H9 (cell line): ENCODE data around the gene ZNF678. TPM values are rescaled to one million over a fixed set of nuclear protein-coding genes. Genes with fewer than 3 reads are reported as not detected.

ENCODE experiments used
- DNase-seq: peaks from one replicate; pipeline ENCODE4 v3.0.0-alpha.2; 2017
- H2AFZ ChIP-seq: one replicate; pipeline ENCODE4 v1.6.1; 2013; ENCODE audit warnings: mild to moderate bottlenecking, low read length, control low read depth, moderate library complexity
- H2AK5ac ChIP-seq: 2 replicates; pipeline ENCODE4 v1.6.1; 2013; ENCODE audit warnings: low read length, control low read depth, mixed read lengths; ENCODE audit not compliant: insufficient read length
- H2BK120ac ChIP-seq: one replicate; pipeline ENCODE4 v1.6.1; 2013; ENCODE audit warnings: low read depth, mild to moderate bottlenecking, low read length, control low read depth, inconsistent platforms; ENCODE audit not compliant: poor library complexity, severe bottlenecking
- H2BK12ac ChIP-seq: 2 replicates; pipeline ENCODE4 v1.6.1; 2013; ENCODE audit warnings: low read length, control low read depth, mixed read lengths, low read depth; ENCODE audit not compliant: insufficient read length
- H2BK15ac ChIP-seq: 2 replicates; pipeline ENCODE4 v1.6.1; 2013; ENCODE audit warnings: low read depth, low read length, control low read depth
- H2BK20ac ChIP-seq: one replicate; pipeline ENCODE4 v1.6.1; 2013; ENCODE audit warnings: low read depth, mild to moderate bottlenecking, low read length, control low read depth, inconsistent platforms; ENCODE audit not compliant: poor library complexity, severe bottlenecking
- H2BK5ac ChIP-seq: 2 replicates; pipeline ENCODE4 v1.6.1; 2013; ENCODE audit warnings: low read length, control low read depth, mixed read lengths; ENCODE audit not compliant: insufficient read length
- H3K14ac ChIP-seq: 2 replicates; pipeline ENCODE4 v1.6.1; 2013; ENCODE audit warnings: low read length, control low read depth; ENCODE audit not compliant: insufficient read depth
- H3K18ac ChIP-seq: 2 replicates; pipeline ENCODE4 v1.6.1; 2013; ENCODE audit warnings: low read depth, mild to moderate bottlenecking, mixed read lengths, low read length, control low read depth; ENCODE audit not compliant: insufficient read length
- H3K23ac ChIP-seq: 2 replicates; pipeline ENCODE4 v1.6.1; 2013; ENCODE audit warnings: low read length, control low read depth, mixed read lengths, low read depth; ENCODE audit not compliant: insufficient read length
- H3K23me2 ChIP-seq: 2 replicates; pipeline ENCODE4 v1.6.1; 2013; ENCODE audit warnings: low read depth, mild to moderate bottlenecking, mixed read lengths, low read length, control low read depth; ENCODE audit not compliant: insufficient read length, poor library complexity, severe bottlenecking
- H3K27ac ChIP-seq: 2 replicates; pipeline ENCODE4 v1.5.1; 2013; ENCODE audit warnings: low read length, control low read depth, mixed read lengths, low read depth; ENCODE audit not compliant: insufficient read length
- H3K27me3 ChIP-seq: 2 replicates; pipeline ENCODE4 v1.6.1; 2013; ENCODE audit warnings: low read length, control low read depth, inconsistent platforms; ENCODE audit not compliant: insufficient read depth
- H3K4ac ChIP-seq: 2 replicates; pipeline ENCODE4 v1.6.1; 2013; ENCODE audit warnings: low read depth, mild to moderate bottlenecking, control low read depth, inconsistent platforms, low read length, moderate library complexity
- H3K4me1 ChIP-seq: 2 replicates; pipeline ENCODE4 v1.6.1; 2013; ENCODE audit warnings: low read length, control low read depth, inconsistent platforms; ENCODE audit not compliant: insufficient read depth
- H3K4me2 ChIP-seq: 2 replicates; pipeline ENCODE4 v1.6.1; 2013; ENCODE audit warnings: low read length, control low read depth, mixed read lengths; ENCODE audit not compliant: insufficient read length, insufficient read depth
- H3K56ac ChIP-seq: 2 replicates; pipeline ENCODE4 v1.6.1; 2013; ENCODE audit warnings: low read depth, mild to moderate bottlenecking, mixed read lengths, low read length, control low read depth; ENCODE audit not compliant: insufficient read length
- H3K79me1 ChIP-seq: 2 replicates; pipeline ENCODE4 v1.6.1; 2013; ENCODE audit warnings: low read depth, mild to moderate bottlenecking, moderate library complexity, low read length, control low read depth, inconsistent platforms; ENCODE audit not compliant: insufficient read depth, poor library complexity, severe bottlenecking
- H3K79me2 ChIP-seq: 2 replicates; pipeline ENCODE4 v1.6.1; 2013; ENCODE audit warnings: low read length, control low read depth, inconsistent platforms; ENCODE audit not compliant: insufficient read depth
- H3K9ac ChIP-seq: 2 replicates; pipeline ENCODE4 v1.6.1; 2013; ENCODE audit warnings: low read length, control low read depth, mixed read lengths; ENCODE audit not compliant: insufficient read length; ENCODE audit errors: extremely low read depth
- H3K9me3 ChIP-seq: one replicate; pipeline ENCODE4 v1.6.1; 2013; ENCODE audit warnings: low read depth, low read length, inconsistent platforms; ENCODE audit not compliant: control insufficient read depth
- H3T11ph ChIP-seq: one replicate; pipeline ENCODE4 v1.6.1; 2013; ENCODE audit warnings: mild to moderate bottlenecking, low read length, control low read depth, inconsistent platforms
- H4K20me1 ChIP-seq: one replicate; pipeline ENCODE4 v1.6.1; 2013; ENCODE audit not compliant: control insufficient read depth, insufficient read length, insufficient read depth
- H4K5ac ChIP-seq: 2 replicates; pipeline ENCODE4 v1.6.1; 2013; ENCODE audit warnings: low read depth, mild to moderate bottlenecking, mixed read lengths, low read length, control low read depth; ENCODE audit not compliant: insufficient read length
- H4K8ac ChIP-seq: replicated peaks from 2 replicates; pipeline ENCODE4 v1.6.1; 2013; ENCODE audit warnings: low read length, control low read depth, mixed read lengths, low read depth; ENCODE audit not compliant: insufficient read length
- H4K91ac ChIP-seq: 2 replicates; pipeline ENCODE4 v1.6.1; 2013; ENCODE audit warnings: low read depth, mild to moderate bottlenecking, moderate library complexity, mixed read lengths, low read length, control low read depth; ENCODE audit not compliant: insufficient read length
- H3K27ac Mint-ChIP-seq, 3 experiments: 2 replicates in 2 of 3; 3 replicates in 1 of 3; pipeline ENCODE4 v1.8.0; 2020 to 2021; ENCODE audit warnings: mixed read lengths in 3 of 3, mild to moderate bottlenecking in 1 of 3, moderate library complexity in 1 of 3
- H3K27me3 Mint-ChIP-seq: 2 replicates; pipeline ENCODE4 v1.8.0; 2021; ENCODE audit warnings: low read depth, mild to moderate bottlenecking, moderate library complexity, mixed read lengths
- H3K36me3 Mint-ChIP-seq, 3 experiments: 2 replicates in 2 of 3; 3 replicates in 1 of 3; pipeline ENCODE4 v1.8.0; 2020 to 2021; ENCODE audit warnings: low read depth in 3 of 3, mixed read lengths in 3 of 3; ENCODE audit not compliant: insufficient read depth in 1 of 3
- H3K4me1 Mint-ChIP-seq, 2 experiments: 2 replicates each; pipeline ENCODE4 v1.8.0; 2020; ENCODE audit warnings: mixed read lengths in 2 of 2
- H3K4me3 Mint-ChIP-seq, 2 experiments: 2 replicates in 1 of 2; 3 replicates in 1 of 2; pipeline ENCODE4 v1.8.0; 2020 to 2021; ENCODE audit warnings: mild to moderate bottlenecking in 2 of 2, mixed read lengths in 2 of 2, moderate library complexity in 1 of 2
- H3K9me3 Mint-ChIP-seq, 2 experiments: 2 replicates in 1 of 2; 3 replicates in 1 of 2; pipeline ENCODE4 v1.8.0; 2020; ENCODE audit warnings: mild to moderate bottlenecking in 2 of 2, mixed read lengths in 2 of 2, moderate library complexity in 1 of 2
- total RNA-seq: library from RNA; stranded (reverse); gene quantifications from 2 replicates; pipeline ENCODE4 v1.2.1, GENCODE V29; 2021
- TF ChIP-seq, protein P1 (sequence below): fragments of 200-600 bp; sonication (generic); conservative IDR thresholded peaks from 3 replicates; pipeline ENCODE4 v1.8.0; 2021; ENCODE audit warnings: antibody characterized with exemption, mild to moderate bottlenecking

Gene ZNF678
- total RNA-seq, 1 experiment from 2014 or later = 25.3 TPM

DNA sequence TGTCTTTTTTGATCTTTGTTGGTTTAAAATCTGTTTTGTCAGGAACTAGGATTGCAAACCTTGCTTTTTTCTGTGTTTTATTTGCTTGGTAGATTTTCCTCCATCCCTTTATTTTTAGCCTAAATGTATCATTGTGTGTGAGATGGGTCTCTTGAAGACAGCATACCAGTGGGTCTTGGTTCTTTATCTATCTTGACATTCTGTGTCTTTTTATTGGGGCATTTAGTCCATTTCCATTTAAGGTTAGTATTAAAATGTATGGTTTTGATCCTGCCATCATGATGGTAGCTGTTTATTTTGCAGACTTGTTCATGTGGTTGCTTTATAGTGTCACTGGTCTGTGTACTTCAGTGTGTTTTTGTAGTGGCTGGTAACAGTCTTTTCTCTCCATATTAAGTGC is 14.1 kb downstream of the ZNF678 start:
- no peaks in the 10 kb centered on the region for H3K23me2 ChIP-seq
- no peak overlapping the region for H3K56ac ChIP-seq
- no peaks in the 10 kb centered on the region for H3K27me3 ChIP-seq
- no peaks in the 10 kb centered on the region for H3K4me1 ChIP-seq
- H3K79me1 ChIP-seq = peaks cover 3% of the 10 kb centered on the region
- Mint-ChIP-seq H3K4me3 (no peak overlapping the region), H3K9me3 (peaks cover 20 to 66% of the 10 kb centered on the region in 2 experiments), H3K27ac (no peak overlapping the region), H3K36me3 (peaks cover 2 to 57% (median 10%) of the 10 kb centered on the region in 3 experiments; a peak in 6 of 7 replicates), H3K4me1 (peaks cover 11 to 20% of the 10 kb centered on the region in 2 experiments), H3K27me3 (no peaks in the 10 kb centered on the region)
- H3K79me2 ChIP-seq = peaks cover 25% of the 10 kb centered on the region; the same call in 1 of the 2 replicates
- no peak for DNase-seq
- no peaks in the 10 kb centered on the region for H4K20me1 ChIP-seq
- no peak overlapping the region for H2BK20ac ChIP-seq
- no peaks in the 10 kb centered on the region for H3K9me3 ChIP-seq
- no peak overlapping the region for H2AK5ac ChIP-seq
- no peak overlapping the region for H3T11ph ChIP-seq
- no peak overlapping the region for H4K8ac ChIP-seq
- H4K5ac ChIP-seq = no peak overlapping the region
- no peak overlapping the region for H2BK12ac ChIP-seq
- no peak overlapping the region for H3K4me2 ChIP-seq
- H2BK120ac ChIP-seq = no peak overlapping the region
- H3K4ac ChIP-seq = no peak overlapping the region
- H2BK5ac ChIP-seq = no peak overlapping the region
- no peak overlapping the region for H2AFZ ChIP-seq
- no peak overlapping the region for H4K91ac ChIP-seq
- no peak overlapping the region for H3K27ac ChIP-seq
- no peak overlapping the region for H2BK15ac ChIP-seq
- H3K18ac ChIP-seq = no peak overlapping the region
- H3K23ac ChIP-seq = no peak overlapping the region
- H3K9ac ChIP-seq = no peak overlapping the region
- H3K14ac ChIP-seq = no peak overlapping the region
- TF ChIP-seq, protein P1, sequence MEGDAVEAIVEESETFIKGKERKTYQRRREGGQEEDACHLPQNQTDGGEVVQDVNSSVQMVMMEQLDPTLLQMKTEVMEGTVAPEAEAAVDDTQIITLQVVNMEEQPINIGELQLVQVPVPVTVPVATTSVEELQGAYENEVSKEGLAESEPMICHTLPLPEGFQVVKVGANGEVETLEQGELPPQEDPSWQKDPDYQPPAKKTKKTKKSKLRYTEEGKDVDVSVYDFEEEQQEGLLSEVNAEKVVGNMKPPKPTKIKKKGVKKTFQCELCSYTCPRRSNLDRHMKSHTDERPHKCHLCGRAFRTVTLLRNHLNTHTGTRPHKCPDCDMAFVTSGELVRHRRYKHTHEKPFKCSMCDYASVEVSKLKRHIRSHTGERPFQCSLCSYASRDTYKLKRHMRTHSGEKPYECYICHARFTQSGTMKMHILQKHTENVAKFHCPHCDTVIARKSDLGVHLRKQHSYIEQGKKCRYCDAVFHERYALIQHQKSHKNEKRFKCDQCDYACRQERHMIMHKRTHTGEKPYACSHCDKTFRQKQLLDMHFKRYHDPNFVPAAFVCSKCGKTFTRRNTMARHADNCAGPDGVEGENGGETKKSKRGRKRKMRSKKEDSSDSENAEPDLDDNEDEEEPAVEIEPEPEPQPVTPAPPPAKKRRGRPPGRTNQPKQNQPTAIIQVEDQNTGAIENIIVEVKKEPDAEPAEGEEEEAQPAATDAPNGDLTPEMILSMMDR = no peak
